NCI-H1092 (cell line): ENCODE results near the gene ATP2A1.
"Not testable (repeated sequence)": the region's sequence is repeated elsewhere in the genome, so short reads cannot be mapped to it uniquely, and the experiment has no call there.

Source experiments
- DNase-seq: peaks from one replicate; lab custom pipeline; 2025; lab: John Stamatoyannopoulos, UW

Gene ATP2A1

DNA sequence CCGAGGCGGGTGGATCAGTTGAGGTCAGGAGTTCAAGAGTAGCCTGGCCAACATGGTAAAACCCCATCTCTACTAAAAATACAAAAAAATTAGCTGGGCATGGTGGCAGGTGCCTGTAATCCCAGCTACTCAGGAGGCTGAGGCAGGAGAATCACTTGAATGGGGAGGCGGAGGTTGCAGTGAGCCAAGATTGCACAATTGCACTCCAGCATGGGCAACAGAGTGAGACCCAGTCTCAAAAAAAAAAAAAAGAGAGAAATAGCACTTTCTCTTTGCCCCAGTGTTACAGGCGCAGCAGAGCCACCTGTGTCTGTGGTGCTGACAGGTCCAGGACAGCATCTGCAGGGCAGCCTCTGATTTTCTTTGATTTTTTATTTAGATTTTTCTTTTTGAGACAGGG lies 3.3 kb downstream of the ATP2A1 start:
- not testable (repeated sequence) for DNase-seq

GRCh38 chr16:28882551-28883160 lies 4.4 kb downstream of the ATP2A1 start:
- DNase-seq: no peak

GRCh38 chr16:28883221-28883996 lies 5.1 kb downstream of the ATP2A1 start:
- no peak for DNase-seq

DNA sequence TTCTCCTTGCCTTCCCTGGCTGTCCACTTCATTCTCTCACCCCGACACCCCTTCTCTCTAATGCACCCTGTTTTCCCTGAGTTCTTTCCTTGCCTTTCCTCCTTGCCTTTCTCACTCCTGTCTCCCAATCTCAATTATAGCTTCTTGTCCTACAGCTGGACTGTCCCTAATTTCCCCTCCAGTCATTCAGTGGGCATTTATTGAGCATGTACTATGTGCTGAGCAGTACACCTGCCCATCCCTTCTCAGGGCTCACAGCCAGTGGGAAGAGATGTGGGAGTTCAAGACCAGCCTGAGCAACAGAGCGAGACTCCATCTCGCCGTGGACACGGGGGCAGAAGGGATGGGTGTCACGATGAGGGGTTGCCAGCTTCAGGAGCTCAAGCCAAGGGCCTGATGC lies 5.8 kb downstream of the ATP2A1 start:
- no peak for DNase-seq

DNA sequence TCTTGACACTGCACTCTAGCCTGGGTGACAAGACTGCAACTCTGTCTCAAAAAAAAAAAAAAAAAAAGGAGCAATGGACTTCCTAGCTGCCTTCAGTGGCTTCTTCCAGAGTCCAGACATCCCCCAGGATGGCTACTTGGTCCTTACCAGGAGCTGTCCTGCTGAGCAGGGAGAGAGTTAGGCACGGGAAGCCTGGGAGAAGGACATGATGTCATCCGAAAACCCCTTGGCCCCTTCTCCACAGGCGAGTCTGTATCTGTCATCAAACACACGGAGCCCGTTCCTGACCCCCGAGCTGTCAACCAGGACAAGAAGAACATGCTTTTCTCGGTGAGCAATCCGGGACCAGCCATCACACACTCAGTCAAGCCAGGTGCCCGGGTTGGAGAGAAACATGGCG lies 8.7 kb downstream of the ATP2A1 start:
- no peak for DNase-seq

GRCh38 chr16:28890355-28890754 lies 12.1 kb downstream of the ATP2A1 start:
- DNase-seq: not testable (repeated sequence)

DNA sequence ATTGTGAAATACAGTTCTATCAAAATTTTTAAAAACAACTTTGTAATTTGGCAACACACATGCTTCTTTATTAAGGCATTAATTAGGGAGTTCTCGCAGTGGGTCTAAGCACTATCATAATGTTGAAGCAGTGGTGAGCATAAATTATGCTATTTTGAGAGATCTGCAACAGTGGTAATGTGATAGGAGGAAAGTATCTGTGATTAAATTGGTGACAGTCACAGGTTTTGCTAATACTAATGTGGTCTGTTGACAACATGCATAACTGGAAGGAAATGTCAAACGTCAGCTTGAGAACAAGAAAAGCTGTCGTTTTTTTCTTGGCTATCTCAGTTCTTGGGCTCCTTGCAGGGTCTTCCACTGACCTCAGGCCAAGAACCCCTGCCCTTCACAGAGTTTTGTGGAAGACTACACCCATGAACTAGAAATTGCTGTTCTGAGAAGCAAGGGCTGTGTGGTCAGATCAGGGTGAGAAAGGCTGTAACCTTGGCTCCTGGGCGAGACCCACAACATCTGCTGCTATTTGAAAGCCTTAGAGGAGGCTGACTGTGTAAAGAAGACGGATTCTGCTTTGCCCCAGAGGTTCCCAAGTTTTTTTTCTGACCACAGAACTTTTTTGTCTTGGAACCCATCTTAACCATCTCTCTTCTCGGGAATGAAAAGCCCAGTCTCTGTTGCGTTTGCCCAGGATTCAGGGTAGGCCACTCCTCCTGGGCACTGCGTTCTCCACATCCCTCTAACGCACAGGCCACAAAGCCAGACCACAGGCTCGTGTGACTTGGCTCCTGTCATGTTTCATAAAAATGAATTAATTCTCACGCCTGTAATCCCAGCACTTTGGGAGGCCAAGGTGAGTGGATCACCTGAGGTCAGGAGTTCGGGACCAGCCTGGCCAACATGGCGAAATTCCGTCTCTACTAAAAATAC lies 13.9 kb downstream of the ATP2A1 start:
- no peak for DNase-seq

DNA sequence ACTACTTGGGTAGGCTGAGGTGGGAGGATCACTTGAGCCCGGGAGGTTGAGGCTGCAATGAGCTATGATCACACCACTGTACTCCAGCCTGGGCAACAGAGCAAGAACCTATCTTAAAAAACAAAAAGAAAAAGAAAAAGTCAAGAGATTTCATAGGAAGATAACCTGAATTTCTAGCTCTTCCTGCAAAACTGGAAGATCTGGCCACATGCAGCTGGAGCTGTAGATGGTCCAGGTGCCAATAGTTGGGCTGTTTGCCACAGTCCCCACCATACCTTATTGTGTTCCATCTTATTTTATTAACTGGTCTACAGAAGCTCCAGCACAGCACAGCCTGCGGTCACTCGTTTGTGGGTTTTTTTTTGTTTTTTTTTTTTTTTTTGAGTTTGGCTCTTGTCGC lies 15.0 kb downstream of the ATP2A1 start:
- DNase-seq: no peak

DNA sequence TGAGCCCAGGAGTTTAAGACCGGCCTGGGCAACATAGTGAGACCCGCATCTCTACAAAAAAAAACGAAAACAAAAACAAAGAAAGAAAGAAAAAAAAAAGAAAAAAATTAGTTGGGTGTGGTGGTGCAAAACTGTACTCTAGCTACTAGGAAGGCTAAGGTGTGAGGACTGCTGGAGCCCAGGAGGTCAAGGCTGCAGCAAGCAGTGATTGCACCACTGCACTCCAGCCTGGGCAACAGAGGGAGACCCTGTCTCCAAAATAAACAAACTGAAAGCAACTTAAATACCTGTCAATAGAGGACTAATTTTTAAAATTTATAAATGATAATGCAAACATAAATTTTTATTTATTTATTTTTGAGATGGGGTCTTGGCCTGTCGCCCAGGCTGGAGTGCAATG lies 17.3 kb downstream of the ATP2A1 start:
- no peak for DNase-seq

- DNase-seq: no peak
Observed at GRCh38 chr16:28897826-28898225, 19.5 kb downstream of the ATP2A1 start.

DNA sequence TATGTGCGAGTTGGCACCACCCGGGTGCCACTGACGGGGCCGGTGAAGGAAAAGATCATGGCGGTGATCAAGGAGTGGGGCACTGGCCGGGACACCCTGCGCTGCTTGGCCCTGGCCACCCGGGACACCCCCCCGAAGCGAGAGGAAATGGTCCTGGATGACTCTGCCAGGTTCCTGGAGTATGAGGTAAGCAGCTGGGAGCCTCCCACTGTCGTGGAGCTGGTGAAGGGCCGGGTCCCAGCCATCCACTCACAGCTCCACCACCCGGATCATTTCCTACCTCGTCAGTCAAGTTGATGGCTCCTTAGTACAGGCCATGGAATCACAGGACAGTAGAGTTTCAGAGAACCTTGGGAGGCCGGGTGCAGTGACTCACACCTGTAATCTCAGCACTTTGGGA lies 20.0 kb downstream of the ATP2A1 start:
- DNase-seq: no peak

GRCh38 chr16:28898942-28899341 lies 20.7 kb downstream of the ATP2A1 start:
- no peak for DNase-seq

DNA sequence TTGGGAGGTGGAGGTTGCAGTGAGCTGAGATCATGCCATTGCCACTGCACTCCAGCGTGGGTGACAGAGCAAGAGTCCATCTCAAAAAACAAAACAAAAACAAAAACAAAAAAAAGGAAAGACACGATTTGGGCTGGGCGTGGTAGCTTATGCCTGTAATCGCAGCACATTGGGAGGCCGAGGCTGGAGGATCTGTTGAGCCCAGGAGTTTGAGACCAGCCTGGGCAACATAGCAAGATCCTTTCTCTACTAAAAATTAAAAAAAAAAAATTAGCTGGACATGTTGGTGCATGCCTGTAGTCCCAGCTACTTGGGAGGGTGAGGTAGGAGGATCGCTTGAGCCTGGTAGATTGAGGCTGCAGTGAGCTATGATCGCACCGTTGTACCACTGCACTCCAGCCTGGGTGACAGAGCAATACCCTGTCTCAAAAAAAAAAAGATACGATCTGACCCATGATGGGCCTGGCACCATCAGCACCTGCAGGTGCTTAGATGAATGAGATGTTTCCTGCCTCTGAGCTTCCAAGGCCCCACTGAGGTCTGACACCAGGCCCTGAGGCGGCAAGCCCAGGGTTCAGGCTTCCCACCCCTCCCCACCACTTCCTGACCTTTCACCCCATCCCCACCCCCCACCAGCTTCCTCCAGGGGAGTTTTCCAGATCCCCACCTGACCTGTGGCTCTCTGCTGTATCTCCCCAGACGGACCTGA lies 21.7 kb downstream of the ATP2A1 start:
- DNase-seq: no peak

- no peak for DNase-seq
Observed at GRCh38 chr16:28900601-28901000, 22.3 kb downstream of the ATP2A1 start.

DNA sequence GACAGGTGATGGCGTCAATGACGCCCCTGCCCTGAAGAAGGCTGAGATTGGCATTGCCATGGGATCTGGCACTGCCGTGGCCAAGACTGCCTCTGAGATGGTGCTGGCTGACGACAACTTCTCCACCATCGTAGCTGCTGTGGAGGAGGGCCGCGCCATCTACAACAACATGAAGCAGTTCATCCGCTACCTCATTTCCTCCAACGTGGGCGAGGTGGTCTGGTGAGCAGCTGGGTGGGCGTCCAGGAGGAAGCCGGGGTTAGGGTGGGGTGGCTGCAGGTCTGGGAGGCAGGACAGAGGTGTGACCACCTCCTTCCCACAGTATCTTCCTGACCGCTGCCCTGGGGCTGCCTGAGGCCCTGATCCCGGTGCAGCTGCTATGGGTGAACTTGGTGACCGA lies 23.6 kb downstream of the ATP2A1 start:
- no peak for DNase-seq

DNA sequence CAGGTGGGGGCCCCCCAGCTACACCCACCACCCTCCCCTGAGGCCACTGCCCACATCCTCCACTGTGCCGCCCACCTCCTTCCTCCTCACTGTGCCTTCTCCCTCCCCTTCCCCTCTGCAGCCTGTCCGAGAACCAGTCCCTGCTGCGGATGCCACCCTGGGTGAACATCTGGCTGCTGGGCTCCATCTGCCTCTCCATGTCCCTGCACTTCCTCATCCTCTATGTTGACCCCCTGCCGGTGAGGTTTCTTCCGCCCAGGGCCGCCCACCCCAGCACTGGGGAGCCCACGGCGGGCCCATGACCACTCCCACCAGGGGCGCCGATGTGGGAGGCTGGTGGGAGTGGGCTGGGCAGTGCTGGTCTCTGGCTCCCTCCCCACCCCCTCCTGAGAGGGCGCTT lies 24.6 kb downstream of the ATP2A1 start:
- no peak for DNase-seq

GRCh38 chr16:28903344-28904042 lies 25.2 kb downstream of the ATP2A1 start:
- no peak for DNase-seq

GRCh38 chr16:28904363-28904762 lies 26.1 kb downstream of the ATP2A1 start:
- no peak for DNase-seq

DNA sequence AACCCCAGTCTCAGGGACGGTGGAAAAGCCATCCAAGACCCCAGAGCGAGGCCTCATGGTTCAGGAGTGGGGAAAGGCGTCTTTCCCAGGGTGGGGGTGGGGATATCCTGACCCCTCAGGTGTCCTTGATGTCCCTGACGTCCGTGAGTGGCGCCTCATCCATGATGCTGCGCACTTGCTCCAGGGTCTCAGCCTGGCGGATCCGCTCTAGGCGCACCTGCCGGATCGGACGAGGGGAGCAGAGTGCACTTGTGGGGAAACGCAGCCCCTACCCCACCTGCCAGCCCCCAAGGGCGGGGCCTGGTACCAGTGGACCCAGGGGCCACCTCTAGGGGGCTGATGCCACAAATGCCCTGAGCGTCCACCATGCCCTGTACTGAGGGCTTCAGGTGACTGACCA lies 26.5 kb downstream of the ATP2A1 start:
- no peak for DNase-seq

DNA sequence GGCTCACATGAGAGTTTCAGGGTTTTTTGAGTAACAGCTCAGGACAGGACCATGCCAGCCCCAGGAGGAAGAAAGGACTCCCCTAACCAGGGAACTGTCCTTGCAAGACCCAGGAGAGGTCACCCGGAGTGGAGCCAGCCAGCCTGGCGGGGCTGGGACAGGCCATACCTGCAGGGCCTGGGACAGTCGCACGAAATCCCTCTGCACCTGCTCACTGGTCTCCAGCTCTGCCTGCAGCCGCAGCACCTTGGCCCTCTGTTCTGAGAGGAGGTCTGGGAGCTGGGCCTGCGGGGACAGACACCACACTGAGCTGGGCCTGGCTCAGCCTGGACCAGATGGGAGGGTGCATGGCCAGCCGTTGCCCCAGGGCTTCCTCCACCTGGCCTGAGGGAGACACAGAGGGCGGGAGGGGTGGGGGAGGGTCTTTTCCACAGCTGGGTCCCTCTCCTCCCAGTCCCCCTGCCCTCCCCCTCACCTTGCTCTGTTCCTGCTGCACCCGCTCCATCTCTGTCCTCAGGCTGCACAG lies 27.0 kb downstream of the ATP2A1 start:
- DNase-seq: no peak

- DNase-seq: no peak
Observed at GRCh38 chr16:28905800-28906372, 27.6 kb downstream of the ATP2A1 start.
